GM12864 (cell line): ENCODE results near the gene TRHDE.

ENCODE experiments used
- DNase-seq: peaks from one replicate; pipeline ENCODE4 v3.0.0-alpha.2; 2011; ENCODE audit warnings: low read depth
- H3K4me3 ChIP-seq: 2 replicates; pipeline ENCODE4 v1.5.1; 2011; ENCODE audit warnings: mild to moderate bottlenecking, low read depth, low read length, control low read depth
- TF ChIP-seq, protein P1 (sequence below): IDR thresholded peaks from 2 replicates; pipeline ENCODE4 v1.5.1; 2011; ENCODE audit warnings: low read depth, mild to moderate bottlenecking, moderate library complexity, low read length, control low read depth, inconsistent platforms; ENCODE audit errors: missing control alignments

Gene TRHDE

GRCh38 chr12:72546106-72546505, 273.9 kb downstream of the TRHDE start:
- no peak for DNase-seq
- TF ChIP-seq, protein P1, sequence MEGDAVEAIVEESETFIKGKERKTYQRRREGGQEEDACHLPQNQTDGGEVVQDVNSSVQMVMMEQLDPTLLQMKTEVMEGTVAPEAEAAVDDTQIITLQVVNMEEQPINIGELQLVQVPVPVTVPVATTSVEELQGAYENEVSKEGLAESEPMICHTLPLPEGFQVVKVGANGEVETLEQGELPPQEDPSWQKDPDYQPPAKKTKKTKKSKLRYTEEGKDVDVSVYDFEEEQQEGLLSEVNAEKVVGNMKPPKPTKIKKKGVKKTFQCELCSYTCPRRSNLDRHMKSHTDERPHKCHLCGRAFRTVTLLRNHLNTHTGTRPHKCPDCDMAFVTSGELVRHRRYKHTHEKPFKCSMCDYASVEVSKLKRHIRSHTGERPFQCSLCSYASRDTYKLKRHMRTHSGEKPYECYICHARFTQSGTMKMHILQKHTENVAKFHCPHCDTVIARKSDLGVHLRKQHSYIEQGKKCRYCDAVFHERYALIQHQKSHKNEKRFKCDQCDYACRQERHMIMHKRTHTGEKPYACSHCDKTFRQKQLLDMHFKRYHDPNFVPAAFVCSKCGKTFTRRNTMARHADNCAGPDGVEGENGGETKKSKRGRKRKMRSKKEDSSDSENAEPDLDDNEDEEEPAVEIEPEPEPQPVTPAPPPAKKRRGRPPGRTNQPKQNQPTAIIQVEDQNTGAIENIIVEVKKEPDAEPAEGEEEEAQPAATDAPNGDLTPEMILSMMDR, result no peak
- H3K4me3 ChIP-seq, result no peak overlapping the region

- no peak overlapping the region for H3K4me3 ChIP-seq
- DNase-seq, result no peak
- TF ChIP-seq, protein P1, result no peak
These were observed 275.4 kb downstream of the TRHDE start for GRCh38 chr12:72547573-72547972.

DNA sequence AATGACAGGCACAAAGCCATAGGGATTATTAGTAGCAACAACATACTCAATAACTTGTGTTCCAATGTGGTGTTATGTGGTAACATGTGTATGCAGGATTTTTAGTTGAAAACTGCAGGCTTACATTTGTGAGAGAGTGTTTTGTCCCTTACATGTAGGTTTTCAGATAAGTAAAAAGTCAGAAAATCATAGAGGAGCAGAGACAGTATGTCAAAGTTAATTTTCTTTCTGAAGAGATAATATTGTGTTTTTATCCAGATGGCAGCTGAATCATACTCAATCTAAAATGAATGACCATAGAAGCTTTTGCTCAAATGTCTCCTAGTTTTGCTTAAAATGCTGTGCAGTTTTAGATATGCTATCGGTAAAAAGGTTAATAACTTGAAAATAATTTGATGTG, 277.0 kb downstream of the TRHDE start:
- no peak for DNase-seq
- no peak overlapping the region for H3K4me3 ChIP-seq
- TF ChIP-seq, protein P1, result no peak

GRCh38 chr12:72560003-72560769, 288.0 kb downstream of the TRHDE start:
- TF ChIP-seq, protein P1, result no peak
- DNase-seq, result no peak
- no peak overlapping the region for H3K4me3 ChIP-seq

GRCh38 chr12:72570601-72571000, 298.4 kb downstream of the TRHDE start:
- TF ChIP-seq, protein P1, result peak; percentile 3
- H3K4me3 ChIP-seq, result no peak overlapping the region
- DNase-seq, result no peak

- no peak for DNase-seq
- H3K4me3 ChIP-seq, result no peak overlapping the region
- TF ChIP-seq, protein P1, result no peak
These were observed 302.0 kb downstream of the TRHDE start for GRCh38 chr12:72574138-72574537.

DNA sequence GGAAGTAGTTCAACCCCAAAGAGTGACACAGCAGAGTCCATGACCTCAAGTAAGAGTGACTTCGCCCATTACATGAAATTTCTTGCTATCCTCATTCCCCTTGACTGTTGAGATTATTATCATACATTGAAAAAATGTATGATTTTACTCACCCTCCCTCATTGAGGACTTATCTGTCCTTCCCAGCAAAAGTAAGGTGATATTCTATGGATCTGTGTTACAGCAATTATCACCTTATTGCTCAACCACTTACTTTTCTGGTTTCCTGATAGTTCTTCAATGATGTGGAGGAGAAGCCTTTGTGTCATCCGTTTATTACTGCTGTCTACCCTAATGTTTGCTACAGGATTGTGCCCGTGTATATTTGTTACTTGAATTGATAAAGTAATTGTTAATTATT, 306.2 kb downstream of the TRHDE start:
- DNase-seq, result no peak
- TF ChIP-seq, protein P1, result no peak
- H3K4me3 ChIP-seq, result no peak overlapping the region
